ENCODE measurements around the gene ARPP19. TPM values are rescaled to one million over a fixed set of nuclear protein-coding genes. Genes with fewer than 3 reads are reported as not detected.

ARPP19 gene
- polyA plus RNA-seq, 1 of the 3 experiments (the other 2 are of a cell fraction): 29.0 TPM

GRCh38 chr15:52498706-52499105 lies 70.1 kb downstream of the ARPP19 start:
- ChIA-PET POLR2A (no interaction called here), CTCF (interaction anchor here (1.5 kb wide), 1 partner anchor 237 kb away, joined by 4 read pairs; no protein-coding TSS in a partner anchor)
- Histone ChIP-seq H2AFZ (ENCODE audit: low read depth) (no peak overlapping the region), H3F3A (replicated peaks; ENCODE audit: insufficient read depth) (peaks cover 4% of the 10 kb centered on the region), H3K9ac (no peak overlapping the region), H3K4me3 (ENCODE audit: low read depth in 2 of 2, low read length in 1 of 2) (no peak overlapping the region), H3K4me1 (ENCODE audit: control insufficient read depth in 1 of 2, insufficient read depth in 2 of 2, low read depth in 1 of 2, low read length in 1 of 2) (peaks cover 0 to 7% of the 10 kb centered on the region in 2 experiments; a peak in 1 of 4 replicates), H4K20me1 (ENCODE audit: insufficient read depth) (no peaks in the 10 kb centered on the region), H3K9me3 (no peaks in the 10 kb centered on the region), H3K36me3 (replicated peaks in 1 of 2; ENCODE audit: control insufficient read depth in 1 of 2, insufficient read depth in 2 of 2, low read length in 1 of 2) (no peaks in the 10 kb centered on the region), H3K27ac (ENCODE audit: low read depth in 2 of 2, low read length in 1 of 2) (peak overlapping the region in 1 of 2 experiments; percentile 1; a peak in 1 of 4 replicates), H3K27me3 (ENCODE audit: insufficient read depth) (no peaks in the 10 kb centered on the region), H3K9me2 (no peaks in the 10 kb centered on the region), H3K79me2 (ENCODE audit: insufficient read depth) (peaks cover 39% of the 10 kb centered on the region), H3K4me2 (no peak overlapping the region)
- TF ChIP-seq TEAD4 (IDR thresholded peaks at IDR 0.05; ENCODE audit: borderline replicate concordance, insufficient read depth) (peak; percentile 20; the same call in 1 of the 2 replicates), FOSL2 (IDR thresholded peaks at IDR 0.05; ENCODE audit: borderline replicate concordance, low read depth) (no peak; the same call in 1 of the 2 replicates)
- DNase-seq: no peak

Other genes starting within 250 kb of the ARPP19 start
- 11.0 and 12.1 TPM in 2 replicates for gene MYO5A, start 40.1 kb downstream of the ARPP19 start, polyA plus RNA-seq (2012; rRNA removed)
- gene ATOSA, start 110.4 kb upstream of the ARPP19 start, polyA plus RNA-seq (2012; rRNA removed): 7.4 and 10.9 TPM in 2 replicates
- not detected in 2 replicates for gene ONECUT1, start 221.3 kb upstream of the ARPP19 start, polyA plus RNA-seq (2012; rRNA removed)